GM20000 (cell line): Measurements from ENCODE around the gene ITGA1.

Source experiments
- DNase-seq: peaks from one replicate; pipeline ENCODE4 v3.0.0; 2012; ENCODE audit warnings: low spot score
- TF ChIP-seq, protein P1 (sequence below): IDR thresholded peaks from 2 replicates; pipeline ENCODE4 v1.5.1; 2012; ENCODE audit warnings: mild to moderate bottlenecking, control low read depth; ENCODE audit errors: extremely low read depth, missing control alignments

The ITGA1 gene

DNA sequence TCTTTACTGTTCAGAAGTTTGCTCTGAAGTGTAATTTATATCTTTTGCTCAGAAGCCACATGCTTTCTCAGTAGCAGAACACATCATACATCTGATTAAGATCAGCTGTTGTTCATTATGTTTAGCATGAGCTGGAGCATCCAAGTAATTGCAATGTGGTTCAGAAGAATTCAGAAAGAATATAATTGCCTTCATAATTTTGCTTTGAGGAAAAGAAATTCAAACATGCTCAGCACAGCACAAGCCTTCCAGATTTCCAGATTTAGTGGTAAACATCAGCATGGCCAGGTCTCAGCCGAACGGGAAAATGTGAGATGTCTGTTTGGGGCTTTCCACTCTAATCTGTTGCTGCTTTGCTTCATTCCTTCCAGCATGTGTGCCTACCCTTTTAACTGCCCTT, 65.9 kb downstream of the ITGA1 start:
- TF ChIP-seq, protein P1, sequence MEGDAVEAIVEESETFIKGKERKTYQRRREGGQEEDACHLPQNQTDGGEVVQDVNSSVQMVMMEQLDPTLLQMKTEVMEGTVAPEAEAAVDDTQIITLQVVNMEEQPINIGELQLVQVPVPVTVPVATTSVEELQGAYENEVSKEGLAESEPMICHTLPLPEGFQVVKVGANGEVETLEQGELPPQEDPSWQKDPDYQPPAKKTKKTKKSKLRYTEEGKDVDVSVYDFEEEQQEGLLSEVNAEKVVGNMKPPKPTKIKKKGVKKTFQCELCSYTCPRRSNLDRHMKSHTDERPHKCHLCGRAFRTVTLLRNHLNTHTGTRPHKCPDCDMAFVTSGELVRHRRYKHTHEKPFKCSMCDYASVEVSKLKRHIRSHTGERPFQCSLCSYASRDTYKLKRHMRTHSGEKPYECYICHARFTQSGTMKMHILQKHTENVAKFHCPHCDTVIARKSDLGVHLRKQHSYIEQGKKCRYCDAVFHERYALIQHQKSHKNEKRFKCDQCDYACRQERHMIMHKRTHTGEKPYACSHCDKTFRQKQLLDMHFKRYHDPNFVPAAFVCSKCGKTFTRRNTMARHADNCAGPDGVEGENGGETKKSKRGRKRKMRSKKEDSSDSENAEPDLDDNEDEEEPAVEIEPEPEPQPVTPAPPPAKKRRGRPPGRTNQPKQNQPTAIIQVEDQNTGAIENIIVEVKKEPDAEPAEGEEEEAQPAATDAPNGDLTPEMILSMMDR = no peak
- DNase-seq = no peak

DNA sequence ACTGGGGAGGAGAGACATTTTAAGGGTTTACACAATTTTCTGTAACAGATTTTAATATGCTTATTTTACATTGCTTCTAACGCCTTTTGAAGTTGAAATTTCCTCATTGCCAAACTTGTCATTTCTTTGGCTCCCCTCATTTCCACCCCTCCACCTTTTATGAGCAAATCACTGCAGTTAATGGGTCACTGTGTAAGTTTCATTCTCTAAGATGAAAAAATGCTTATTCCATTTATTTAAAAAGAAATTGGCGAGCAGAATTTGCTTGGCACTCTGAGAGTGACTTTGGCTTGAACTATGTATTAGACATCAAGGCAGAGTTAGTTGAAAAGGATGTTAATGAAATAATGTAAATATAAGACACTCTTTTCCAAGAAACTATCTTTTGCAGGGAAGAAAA, 66.6 kb downstream of the ITGA1 start:
- TF ChIP-seq, protein P1 = no peak
- DNase-seq = no peak

DNA sequence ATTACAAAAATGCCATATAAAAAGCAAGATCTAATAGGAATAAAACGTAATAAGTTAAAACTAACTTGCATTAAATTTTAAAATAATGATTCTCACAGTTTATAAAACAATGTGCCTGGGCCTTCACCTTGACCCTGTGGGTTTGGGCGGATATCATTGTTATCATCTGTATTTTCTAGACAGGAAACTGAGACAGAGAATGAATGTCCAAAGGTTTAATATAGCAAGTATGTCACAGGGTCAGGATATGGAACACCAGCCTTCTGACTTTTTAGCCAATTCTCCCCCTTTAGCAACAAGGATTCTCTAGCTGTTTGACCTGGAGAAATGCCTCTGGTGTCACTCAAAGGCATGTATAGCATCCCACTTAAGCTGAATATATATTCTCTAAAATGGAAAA, 67.2 kb downstream of the ITGA1 start:
- no peak for DNase-seq
- TF ChIP-seq, protein P1 = no peak

DNA sequence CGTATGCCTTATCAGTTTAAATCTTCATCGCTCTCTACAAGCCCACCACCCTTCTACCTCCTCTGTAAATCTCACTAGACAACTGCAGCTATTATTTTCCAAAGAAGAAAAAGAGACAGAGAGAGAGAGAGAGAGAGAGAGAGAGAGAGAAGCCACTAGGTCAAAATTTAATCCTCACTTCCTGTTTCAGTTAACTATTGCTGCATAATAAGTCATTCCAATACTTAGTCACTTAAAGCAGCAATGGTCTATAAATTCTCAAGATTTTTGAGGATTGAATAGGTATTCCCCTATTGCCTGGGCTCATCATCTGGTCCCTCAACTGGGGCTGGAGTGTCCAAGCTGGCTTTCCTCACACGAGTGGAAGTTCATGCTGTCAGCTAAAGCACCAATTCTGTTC, 68.8 kb downstream of the ITGA1 start:
- TF ChIP-seq, protein P1 = no peak
- DNase-seq = no peak

DNA sequence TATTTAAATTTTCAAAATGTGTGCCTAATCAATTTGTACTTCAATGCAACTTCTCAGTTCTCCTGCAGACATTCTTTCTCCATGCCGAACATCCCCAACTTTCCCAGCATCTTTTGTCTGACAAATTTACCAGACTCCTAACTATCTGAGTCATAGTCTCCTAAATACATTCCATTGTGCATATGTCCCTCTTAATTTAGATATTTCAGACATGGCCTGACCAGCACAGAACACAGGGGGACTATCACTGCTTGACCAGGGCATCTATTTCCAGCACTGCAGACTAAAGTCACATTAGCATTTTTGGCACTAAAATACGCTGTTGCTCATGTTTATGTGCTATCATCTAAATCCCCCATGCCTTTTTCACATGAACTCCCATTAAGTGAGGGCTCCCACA, 71.9 kb downstream of the ITGA1 start:
- DNase-seq = no peak
- TF ChIP-seq, protein P1 = no peak

DNA sequence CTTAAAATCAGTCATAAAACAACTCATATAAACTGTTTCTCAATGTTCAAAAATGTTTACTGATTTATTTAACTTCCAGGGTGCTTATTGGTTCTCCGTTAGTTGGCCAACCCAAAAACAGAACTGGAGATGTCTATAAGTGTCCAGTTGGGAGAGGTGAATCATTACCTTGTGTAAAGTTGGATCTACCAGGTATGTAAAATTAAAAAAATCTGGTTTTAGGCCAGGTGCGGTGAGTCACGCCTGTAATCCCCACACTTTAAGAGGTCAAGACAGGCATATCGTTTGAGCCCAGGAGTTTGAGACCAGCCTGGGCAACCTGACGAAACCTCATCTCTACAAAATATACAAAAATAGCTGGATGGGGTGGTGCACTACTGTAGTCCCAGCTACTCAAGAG, 73.7 kb downstream of the ITGA1 start:
- no peak for DNase-seq
- TF ChIP-seq, protein P1 = no peak

DNA sequence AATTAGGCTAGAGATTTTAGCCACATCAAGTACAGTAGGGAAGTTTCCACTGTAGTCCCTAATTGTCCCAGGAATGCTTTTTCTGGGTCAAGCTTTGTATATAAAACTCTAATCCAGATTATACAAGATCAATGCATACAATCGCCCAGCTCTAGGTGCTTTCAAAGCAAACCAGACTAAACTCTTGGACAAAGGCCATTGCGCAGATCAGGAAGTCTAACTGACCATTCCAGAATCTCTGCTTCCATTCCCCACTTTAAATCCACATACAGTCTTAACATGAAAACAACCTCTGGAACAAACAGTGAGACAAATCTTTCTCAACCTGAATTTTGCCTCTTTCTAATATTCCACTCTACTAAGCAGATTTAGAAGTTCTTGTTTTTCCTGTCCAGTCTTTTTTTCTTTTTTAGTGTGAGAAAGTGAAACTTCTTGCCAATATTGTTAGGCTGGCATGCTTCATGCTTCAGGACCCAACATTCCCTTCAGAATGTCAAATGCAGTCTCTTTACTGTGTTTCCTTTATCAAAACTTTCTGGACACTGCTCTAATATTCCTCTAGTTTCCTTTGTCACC, 76.1 kb downstream of the ITGA1 start:
- TF ChIP-seq, protein P1 = no peak
- DNase-seq = no peak
